ENCODE measurements around the gene LMBR1.

- TF ChIP-seq CTCF (IDR thresholded peaks at IDR 0.05; ENCODE audit: low read depth, low read length, poor library complexity, severe bottlenecking), result no peak
- TF ChIP-seq EZH2phosphoT487 (IDR thresholded peaks at IDR 0.05; ENCODE audit: borderline replicate concordance, low read length), result no peak
These were observed 106.9 kb downstream of the LMBR1 start for GRCh38 chr7:156785998-156786543.

Measured in DOHH2 (cell line).